Melanocyte of skin (primary cell): ENCODE results near the gene UTP4. TPM values are rescaled to one million over a fixed set of nuclear protein-coding genes. Genes with fewer than 3 reads are reported as not detected.

Experiments used
- small RNA-seq, 2 donors: library from RNA; depleted of rRNA; stranded (forward); fragments of <200 nt; gene quantifications; one replicate each; pipeline ENCODE3, GENCODE V24; 2012
- total RNA-seq, 2 donors: library from RNA; depleted of rRNA; stranded (reverse); fragments of >200 nt; gene quantifications; 2 replicates each; pipeline ENCODE4 v1.2.3, GENCODE V29; 2012

UTP4 gene
- total RNA-seq, result 10 to 100 TPM; 43.0 to 45.1 TPM

DNA sequence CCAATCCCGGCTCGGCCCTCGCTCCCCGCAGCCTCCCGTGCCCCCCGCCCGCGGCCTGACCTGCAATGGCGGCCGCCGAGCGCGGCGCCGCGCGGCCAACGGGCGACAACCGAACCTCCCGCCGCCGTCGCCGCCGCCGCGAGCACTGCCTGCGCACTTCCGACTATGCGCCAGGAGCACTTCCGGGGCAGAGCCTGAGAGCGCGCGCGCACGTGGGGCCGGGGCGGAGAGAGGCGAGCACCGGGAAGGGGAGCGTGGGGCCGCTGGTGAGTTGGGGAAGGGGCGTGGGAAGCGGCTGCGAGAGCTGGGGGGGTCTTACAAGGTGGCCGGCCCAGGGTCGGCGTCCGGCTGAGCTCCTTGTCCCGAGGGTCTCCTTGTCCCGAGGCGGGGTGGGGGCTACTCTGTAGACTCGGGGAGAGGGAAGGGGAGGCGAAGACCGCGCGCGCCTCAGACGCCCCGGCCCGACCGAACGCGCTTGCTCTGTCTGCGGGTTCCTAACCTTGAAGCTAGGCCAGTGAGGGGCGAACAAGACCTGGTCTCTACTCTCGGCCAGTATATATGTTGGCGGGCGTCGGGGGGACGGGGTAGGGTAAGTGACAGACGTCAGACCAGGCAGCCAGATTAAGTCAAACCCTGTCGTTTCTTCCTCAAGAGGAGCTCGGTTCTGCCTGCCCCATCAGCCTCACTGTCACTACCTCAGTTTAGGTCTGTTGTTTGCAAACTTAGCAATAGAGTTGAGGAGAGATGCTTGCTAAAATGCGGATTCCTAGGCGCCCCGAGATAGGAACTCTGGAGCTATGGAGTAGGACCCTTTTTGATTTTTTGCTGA is at the start of gene UTP4, which contains the start of gene CHTF8:
Gene UTP4, plus strand, starts transcription at position 226 of the 829 bp plus-strand sequence. CDS start 811 bp downstream, outside the sequence.
Gene CHTF8, minus strand, starts transcription at position 165 of the 829 bp plus-strand sequence. CDS start 11,130 bp downstream, outside the sequence.

DNA sequence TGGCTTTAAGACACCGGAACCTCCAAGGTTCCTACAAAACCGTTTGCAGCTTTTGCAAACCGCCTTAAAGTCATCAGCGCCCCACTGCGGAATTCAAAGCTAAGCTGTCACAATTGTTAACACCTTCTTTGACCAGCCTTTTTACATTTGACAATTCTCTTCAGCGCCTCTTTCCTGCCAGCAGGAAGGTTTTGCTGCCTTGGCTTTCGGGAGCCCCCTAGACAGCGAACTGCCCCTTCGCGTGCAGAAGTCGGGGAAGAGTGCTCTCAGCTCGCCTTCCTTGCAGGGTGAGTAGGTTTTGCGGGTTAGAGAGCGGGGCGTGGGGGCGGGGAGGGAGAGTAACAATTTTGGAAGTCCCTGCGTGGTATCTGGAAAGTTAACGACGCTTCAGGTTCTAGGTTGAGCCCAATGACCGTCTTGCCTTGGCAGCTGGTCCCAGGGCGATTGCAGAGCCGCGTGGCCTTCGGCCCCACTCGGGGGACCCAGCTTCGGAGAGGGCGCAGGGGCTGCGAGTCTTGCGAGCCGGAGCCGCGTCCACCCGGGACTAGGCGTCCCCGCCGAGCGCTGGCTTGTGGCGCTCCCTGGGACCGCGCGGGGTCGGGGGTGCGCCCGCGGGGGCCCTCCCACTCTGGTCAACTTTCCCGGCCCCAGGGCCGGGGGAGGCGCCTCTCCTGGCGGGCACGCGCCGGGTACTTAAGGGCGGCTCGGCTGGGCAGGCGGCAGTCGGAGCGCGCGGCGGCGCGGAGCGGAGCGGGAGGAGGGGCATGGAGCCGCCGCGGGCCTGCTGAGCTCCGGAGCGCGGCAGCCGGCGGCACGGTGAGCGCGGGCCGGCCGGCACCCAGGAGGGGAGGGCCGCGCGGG is 26.7 kb upstream of the UTP4 start, which contains the start of gene HAS3:
Gene HAS3, plus strand, starts transcription at position 153 of the 861 bp plus-strand sequence. CDS start 3,743 bp downstream, outside the sequence.

DNA sequence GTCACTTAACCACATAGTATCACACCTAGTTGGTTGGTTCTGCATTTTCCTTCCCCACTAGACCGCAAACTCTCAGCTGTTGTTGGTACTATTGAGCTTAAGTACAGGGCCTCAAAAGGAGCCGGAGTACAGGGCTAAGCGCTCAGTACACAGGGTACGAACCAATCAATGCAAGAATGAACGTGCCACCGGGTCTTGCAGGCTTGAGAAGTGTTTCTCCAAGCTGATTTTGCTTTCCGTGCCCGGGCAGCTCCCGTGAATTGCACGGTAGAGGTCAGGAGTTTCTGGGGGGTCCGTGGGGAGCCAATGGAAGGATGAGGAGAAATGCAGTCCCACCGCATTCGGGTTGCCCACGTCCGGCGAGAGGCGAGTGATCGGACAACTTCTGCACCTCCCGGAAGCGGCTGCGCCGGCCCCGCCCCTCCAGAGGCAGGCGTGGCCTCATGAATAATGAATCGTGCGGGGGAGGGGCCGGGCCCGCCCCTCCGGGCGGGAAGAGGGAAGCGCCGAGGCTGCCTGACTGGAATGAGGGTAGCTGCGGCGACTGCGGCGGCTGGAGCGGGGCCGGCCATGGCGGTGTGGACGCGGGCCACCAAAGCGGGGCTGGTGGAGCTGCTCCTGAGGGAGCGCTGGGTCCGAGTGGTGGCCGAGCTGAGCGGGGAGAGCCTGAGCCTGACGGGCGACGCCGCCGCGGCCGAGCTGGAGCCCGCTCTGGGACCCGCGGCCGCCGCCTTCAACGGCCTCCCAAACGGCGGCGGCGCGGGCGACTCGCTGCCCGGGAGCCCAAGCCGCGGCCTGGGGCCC is 54.4 kb downstream of the UTP4 start, which contains the start of gene SNTB2:
Gene SNTB2, plus strand, starts transcription at position 523 of the 804 bp plus-strand sequence. Its CDS starts 3 bp downstream, at position 526.

Small RNAs within 50 kb of the gene (small RNA-seq; reads per million reads assigned to genes)
- gene RF00019 (0 reads per million in 2 donors), gene RNU6-22P (1.3 to 2.7 reads per million in 2 donors)

Other genes with a start within 250 kb of the UTP4 start
- gene HAS3, start 27.0 kb upstream of the UTP4 start, total RNA-seq, result 1 to 10 TPM in 1 of 2 donors, under 1 TPM in 1; 0.67 to 1.0 TPM
- 10 to 100 TPM; 74.3 to 91.6 TPM for gene CHTF8, start 61 bp upstream of the UTP4 start, total RNA-seq
- gene SNTB2, start 54.5 kb downstream of the UTP4 start, total RNA-seq, result 10 to 100 TPM; 18.9 to 34.3 TPM
- gene VPS4A, start 178.7 kb downstream of the UTP4 start, total RNA-seq, result 10 to 100 TPM; 45.1 to 49.3 TPM
- gene PDF, start 197.9 kb downstream of the UTP4 start, total RNA-seq, result 10 to 100 TPM; 15.1 to 20.3 TPM
- gene COG8, start 206.9 kb downstream of the UTP4 start, total RNA-seq, result 10 to 100 TPM; 32.0 to 42.3 TPM
- gene NIP7, start 207.1 kb downstream of the UTP4 start, total RNA-seq, result 10 to 100 TPM; 18.2 to 40.0 TPM
- under 1 TPM in 1 of 2 donors, not detected in 1; 0.33 TPM for gene TMED6, start 219.1 kb downstream of the UTP4 start, total RNA-seq